Measurements from ENCODE around the gene TP53I13.
A peak's percentile ranks its signal among the peaks of the same experiment; 100 is the strongest.

- no peak for TF ChIP-seq RBBP5 (conservative IDR thresholded peaks at IDR 0.05)
- TF ChIP-seq, protein P1, sequence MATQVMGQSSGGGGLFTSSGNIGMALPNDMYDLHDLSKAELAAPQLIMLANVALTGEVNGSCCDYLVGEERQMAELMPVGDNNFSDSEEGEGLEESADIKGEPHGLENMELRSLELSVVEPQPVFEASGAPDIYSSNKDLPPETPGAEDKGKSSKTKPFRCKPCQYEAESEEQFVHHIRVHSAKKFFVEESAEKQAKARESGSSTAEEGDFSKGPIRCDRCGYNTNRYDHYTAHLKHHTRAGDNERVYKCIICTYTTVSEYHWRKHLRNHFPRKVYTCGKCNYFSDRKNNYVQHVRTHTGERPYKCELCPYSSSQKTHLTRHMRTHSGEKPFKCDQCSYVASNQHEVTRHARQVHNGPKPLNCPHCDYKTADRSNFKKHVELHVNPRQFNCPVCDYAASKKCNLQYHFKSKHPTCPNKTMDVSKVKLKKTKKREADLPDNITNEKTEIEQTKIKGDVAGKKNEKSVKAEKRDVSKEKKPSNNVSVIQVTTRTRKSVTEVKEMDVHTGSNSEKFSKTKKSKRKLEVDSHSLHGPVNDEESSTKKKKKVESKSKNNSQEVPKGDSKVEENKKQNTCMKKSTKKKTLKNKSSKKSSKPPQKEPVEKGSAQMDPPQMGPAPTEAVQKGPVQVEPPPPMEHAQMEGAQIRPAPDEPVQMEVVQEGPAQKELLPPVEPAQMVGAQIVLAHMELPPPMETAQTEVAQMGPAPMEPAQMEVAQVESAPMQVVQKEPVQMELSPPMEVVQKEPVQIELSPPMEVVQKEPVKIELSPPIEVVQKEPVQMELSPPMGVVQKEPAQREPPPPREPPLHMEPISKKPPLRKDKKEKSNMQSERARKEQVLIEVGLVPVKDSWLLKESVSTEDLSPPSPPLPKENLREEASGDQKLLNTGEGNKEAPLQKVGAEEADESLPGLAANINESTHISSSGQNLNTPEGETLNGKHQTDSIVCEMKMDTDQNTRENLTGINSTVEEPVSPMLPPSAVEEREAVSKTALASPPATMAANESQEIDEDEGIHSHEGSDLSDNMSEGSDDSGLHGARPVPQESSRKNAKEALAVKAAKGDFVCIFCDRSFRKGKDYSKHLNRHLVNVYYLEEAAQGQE (IDR thresholded peaks at IDR 0.05; ENCODE audit: low read depth, low read length): no peak
- no peak for TF ChIP-seq EP300 (IDR thresholded peaks at IDR 0.05; ENCODE audit: borderline replicate concordance in 1 of 2, control insufficient read depth in 1 of 2, low read depth in 2 of 2, low read length in 2 of 2)
- TF ChIP-seq POLR2A (IDR thresholded peaks at IDR 0.05; ENCODE audit: low read depth, low read length): peak; percentile 49
- TF ChIP-seq RB1 (IDR thresholded peaks at IDR 0.05; ENCODE audit: borderline replicate concordance): no peak
- TF ChIP-seq CREB1 (IDR thresholded peaks at IDR 0.05; ENCODE audit: low read depth): no peak
- no peak for TF ChIP-seq CTCF (IDR thresholded peaks at IDR 0.05 in 2 of 3, conservative IDR thresholded peaks at IDR 0.05 in 1 of 3; ENCODE audit: control insufficient read depth in 2 of 3, extremely low read depth in 1 of 3, insufficient read depth in 1 of 3, low read depth in 3 of 3, low read length in 3 of 3)
Observed at GRCh38 chr17:29566473-29567303, 1.8 kb upstream of the TP53I13 start, which contains the start of gene ABHD15.
